NB4 (cell line): ENCODE measurements around the gene SLC6A11.

Source experiments
- CTCF ChIP-seq: IDR thresholded peaks from one replicate; pipeline ENCODE4 v1.5.1; 2012; ENCODE audit warnings: low read depth, low read length
- POLR2A ChIP-seq: IDR thresholded peaks from 2 replicates; pipeline ENCODE4 v1.6.1; 2011; ENCODE audit warnings: mild to moderate bottlenecking; ENCODE audit not compliant: insufficient read length; ENCODE audit errors: extremely low read depth

GRCh38 chr3:10952525-10952924 is 136.5 kb downstream of the SLC6A11 start:
- TF ChIP-seq CTCF (no peak), POLR2A (no peak)
